Fibroblast of lung (primary cell): ENCODE measurements around the gene DIS3L2. TPM values are rescaled to one million over a fixed set of nuclear protein-coding genes. Genes with fewer than 3 reads are reported as not detected.

Experiments
- DNase-seq, 2 donors: peaks; one replicate each; pipeline versions ENCODE4 v3.0.0 to v3.0.0-alpha.2; 2010; ENCODE audit warnings: low read depth in 2 of 2
- H2AFZ ChIP-seq: 2 replicates; pipeline ENCODE4 v1.5.1; 2012; ENCODE audit warnings: low read length, control low read depth, inconsistent platforms
- H3K27ac ChIP-seq: 2 replicates; pipeline ENCODE4 v1.5.1; 2011; ENCODE audit warnings: low read length, control low read depth; ENCODE audit not compliant: insufficient read depth
- H3K27me3 ChIP-seq: 2 replicates; pipeline ENCODE4 v1.5.1; 2011; ENCODE audit warnings: mild to moderate bottlenecking, low read length; ENCODE audit not compliant: control insufficient read depth, insufficient read depth
- H3K36me3 ChIP-seq: 2 replicates; pipeline ENCODE4 v1.5.1; 2011; ENCODE audit warnings: low read length; ENCODE audit not compliant: control insufficient read depth, insufficient read depth
- H3K4me1 ChIP-seq: 2 replicates; pipeline ENCODE4 v1.5.1; 2011; ENCODE audit warnings: low read length; ENCODE audit not compliant: control insufficient read depth, insufficient read depth; ENCODE audit errors: extremely low read depth
- H3K4me2 ChIP-seq: 2 replicates; pipeline ENCODE4 v1.5.1; 2011; ENCODE audit warnings: low read length, control low read depth; ENCODE audit not compliant: insufficient read depth; ENCODE audit errors: extremely low read depth
- H3K4me3 ChIP-seq, 4 experiments: fragments of 200-600 bp in 1 of 4; sonication (generic) in 1 of 4; replicated peaks in 1 of 4; 2 replicates each; pipeline ENCODE4 v1.5.1; 2011 to 2016; ENCODE audit warnings: low read length in 4 of 4, low read depth in 3 of 4, mild to moderate bottlenecking in 3 of 4, control low read depth in 2 of 4, inconsistent platforms in 1 of 4, mixed read lengths in 1 of 4; ENCODE audit not compliant: insufficient read depth in 1 of 4; ENCODE audit errors: control extremely low read depth in 1 of 4
- H3K79me2 ChIP-seq: 2 replicates; pipeline ENCODE4 v1.5.1; 2012; ENCODE audit warnings: mild to moderate bottlenecking, low read length, inconsistent platforms; ENCODE audit not compliant: control insufficient read depth, insufficient read depth
- H3K9ac ChIP-seq: 2 replicates; pipeline ENCODE4 v1.5.1; 2011; ENCODE audit warnings: mild to moderate bottlenecking, low read length, control low read depth; ENCODE audit not compliant: insufficient read depth
- H3K9me3 ChIP-seq: 2 replicates; pipeline ENCODE4 v1.5.1; 2012; ENCODE audit warnings: low read depth, low read length; ENCODE audit not compliant: control insufficient read depth, insufficient read depth
- H4K20me1 ChIP-seq: 2 replicates; pipeline ENCODE4 v1.5.1; 2011; ENCODE audit warnings: low read length; ENCODE audit not compliant: control insufficient read depth, insufficient read depth; ENCODE audit errors: extremely low read depth
- EZH2 ChIP-seq: IDR thresholded peaks from 2 replicates; pipeline ENCODE4 v1.5.1; 2012; ENCODE audit warnings: low read length, control low read depth, mild to moderate bottlenecking; ENCODE audit errors: missing control alignments
- polyA plus RNA-seq, 2 donors: library from polyadenylated mRNA; depleted of rRNA in 1 of 2; stranded (reverse) in 1 of 2; unstranded in 1 of 2; fragments of >200 nt; gene quantifications; 2 replicates each; pipeline ENCODE4 v1.2.1, GENCODE V29; 2011 to 2012; ENCODE audit warnings: missing spikeins in 1 of 2
- total RNA-seq: library from RNA; depleted of rRNA; stranded (reverse); fragments of >200 nt; gene quantifications from 2 replicates; pipeline ENCODE4 v1.2.1, GENCODE V29; 2014
- TF ChIP-seq, protein P1 (sequence below), 2 donors: IDR thresholded peaks in 1 of 2; conservative IDR thresholded peaks in 1 of 2; 1 replicate in 1 of 2; 2 replicates in 1 of 2; pipeline ENCODE4 v1.5.1; 2011 to 2012; ENCODE audit warnings: low read length in 2 of 2, control low read depth in 1 of 2, inconsistent platforms in 1 of 2, low read depth in 1 of 2, mild to moderate bottlenecking in 1 of 2

Gene DIS3L2
- total and polyA plus RNA-seq, 2 donors (not counting 1 experiment from before 2014, with no cell fraction given) = 5.2 to 15.2 TPM

DNA sequence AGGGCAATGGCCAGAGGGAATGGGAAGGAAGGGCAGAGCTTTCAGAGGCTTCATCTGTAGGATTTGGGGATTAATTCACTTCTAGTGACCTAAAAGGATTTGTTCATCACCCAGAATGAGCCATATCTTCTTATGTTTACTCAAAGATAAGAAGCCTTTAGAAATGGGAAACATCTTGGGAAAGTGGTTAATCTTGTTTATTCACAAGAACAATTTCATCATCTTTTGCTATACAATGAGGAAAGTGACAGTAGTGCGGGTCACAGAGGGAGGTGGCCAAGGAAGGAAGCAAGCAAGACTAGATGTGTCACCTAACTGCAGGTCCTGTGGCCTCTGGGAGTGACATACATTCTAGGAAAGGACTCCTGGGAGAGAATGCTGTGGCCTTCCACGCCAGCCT, 276.6 kb downstream of the DIS3L2 start:
- H3K36me3 ChIP-seq = no peaks in the 10 kb centered on the region
- no peaks in the 10 kb centered on the region for H3K4me1 ChIP-seq
- no peak overlapping the region for H3K9ac ChIP-seq
- peak in 1 of 2 donors; percentile 33 for DNase-seq
- no peaks in the 10 kb centered on the region for H3K27me3 ChIP-seq
- TF ChIP-seq, protein P1, sequence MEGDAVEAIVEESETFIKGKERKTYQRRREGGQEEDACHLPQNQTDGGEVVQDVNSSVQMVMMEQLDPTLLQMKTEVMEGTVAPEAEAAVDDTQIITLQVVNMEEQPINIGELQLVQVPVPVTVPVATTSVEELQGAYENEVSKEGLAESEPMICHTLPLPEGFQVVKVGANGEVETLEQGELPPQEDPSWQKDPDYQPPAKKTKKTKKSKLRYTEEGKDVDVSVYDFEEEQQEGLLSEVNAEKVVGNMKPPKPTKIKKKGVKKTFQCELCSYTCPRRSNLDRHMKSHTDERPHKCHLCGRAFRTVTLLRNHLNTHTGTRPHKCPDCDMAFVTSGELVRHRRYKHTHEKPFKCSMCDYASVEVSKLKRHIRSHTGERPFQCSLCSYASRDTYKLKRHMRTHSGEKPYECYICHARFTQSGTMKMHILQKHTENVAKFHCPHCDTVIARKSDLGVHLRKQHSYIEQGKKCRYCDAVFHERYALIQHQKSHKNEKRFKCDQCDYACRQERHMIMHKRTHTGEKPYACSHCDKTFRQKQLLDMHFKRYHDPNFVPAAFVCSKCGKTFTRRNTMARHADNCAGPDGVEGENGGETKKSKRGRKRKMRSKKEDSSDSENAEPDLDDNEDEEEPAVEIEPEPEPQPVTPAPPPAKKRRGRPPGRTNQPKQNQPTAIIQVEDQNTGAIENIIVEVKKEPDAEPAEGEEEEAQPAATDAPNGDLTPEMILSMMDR (conservative IDR thresholded peaks at IDR 0.05 in 1 of 2, IDR thresholded peaks at IDR 0.05 in 1 of 2; ENCODE audit: low read depth in 1 of 2, low read length in 2 of 2) = no peak
- TF ChIP-seq EZH2 = no peak
- H3K79me2 ChIP-seq = no peaks in the 10 kb centered on the region
- no peak overlapping the region for H3K27ac ChIP-seq
- H4K20me1 ChIP-seq = no peaks in the 10 kb centered on the region
- H3K4me2 ChIP-seq = no peak overlapping the region
- H3K9me3 ChIP-seq = no peaks in the 10 kb centered on the region
- no peak overlapping the region for H2AFZ ChIP-seq
- no peak overlapping the region for H3K4me3 ChIP-seq

DNA sequence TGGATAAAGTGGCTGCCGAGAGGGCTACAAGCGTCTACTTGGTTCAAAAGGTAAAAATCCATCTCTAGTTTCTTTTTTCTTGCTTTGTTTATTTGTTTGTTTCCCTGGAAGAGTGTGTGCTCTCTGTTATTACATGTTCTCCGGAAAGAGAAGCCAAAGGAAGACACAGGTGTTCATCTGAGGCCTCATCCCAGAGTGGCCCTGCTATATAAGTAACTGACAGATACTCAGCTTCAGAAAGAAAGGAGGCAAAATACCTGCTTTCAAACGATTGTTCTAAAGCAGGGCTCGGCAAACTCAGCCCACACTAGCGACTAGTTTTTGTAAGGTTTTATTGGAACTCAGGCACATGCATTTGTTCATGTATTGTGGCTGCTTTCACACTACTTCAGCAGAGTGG, 277.1 kb downstream of the DIS3L2 start:
- no peaks in the 10 kb centered on the region for H3K27me3 ChIP-seq
- H2AFZ ChIP-seq = no peak overlapping the region
- no peak overlapping the region for H3K4me2 ChIP-seq
- H3K4me1 ChIP-seq = no peaks in the 10 kb centered on the region
- no peak overlapping the region for H3K4me3 ChIP-seq
- DNase-seq = no peak
- TF ChIP-seq, protein P1 (conservative IDR thresholded peaks at IDR 0.05 in 1 of 2, IDR thresholded peaks at IDR 0.05 in 1 of 2; ENCODE audit: low read depth in 1 of 2, low read length in 2 of 2) = no peak
- TF ChIP-seq EZH2 = no peak
- no peak overlapping the region for H3K9ac ChIP-seq
- H4K20me1 ChIP-seq = no peaks in the 10 kb centered on the region
- H3K27ac ChIP-seq = no peak overlapping the region
- no peaks in the 10 kb centered on the region for H3K79me2 ChIP-seq
- no peaks in the 10 kb centered on the region for H3K36me3 ChIP-seq
- no peaks in the 10 kb centered on the region for H3K9me3 ChIP-seq

DNA sequence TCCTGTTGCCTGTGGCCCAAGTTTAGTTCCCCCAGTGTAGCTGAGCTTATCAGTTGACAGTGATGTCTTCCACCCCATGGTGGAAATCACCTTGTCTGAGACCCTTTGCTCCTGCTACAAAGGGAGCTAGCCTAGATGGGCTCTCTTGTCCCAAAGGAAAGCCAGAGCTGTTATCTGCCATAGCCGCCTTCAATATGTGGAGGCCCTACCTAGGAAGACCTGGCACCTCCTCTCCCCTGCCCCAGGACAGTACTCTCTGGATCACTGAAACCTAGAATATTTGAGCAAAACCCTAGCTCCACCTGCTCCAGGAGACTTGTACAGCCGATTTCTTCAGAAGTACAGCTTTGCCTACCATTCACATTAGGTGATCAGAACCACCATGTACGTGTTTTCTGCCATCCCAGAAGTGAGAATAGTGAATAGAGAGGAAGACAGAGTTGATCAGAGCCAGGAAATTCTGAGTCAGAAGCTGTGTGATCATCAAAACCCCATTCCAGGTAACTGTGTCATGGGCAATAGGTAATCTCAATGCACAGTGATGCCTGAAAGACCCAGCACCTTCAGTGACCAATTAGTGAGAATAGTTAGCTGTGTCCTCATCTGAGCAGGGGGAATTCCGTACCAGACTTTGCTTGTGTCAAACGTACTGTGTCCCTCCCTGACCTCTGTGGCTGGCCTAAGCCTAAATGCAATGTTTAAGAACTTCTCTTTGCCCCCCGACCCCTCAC, 278.6 kb downstream of the DIS3L2 start:
- no peaks in the 10 kb centered on the region for H4K20me1 ChIP-seq
- no peaks in the 10 kb centered on the region for H3K79me2 ChIP-seq
- no peak overlapping the region for H3K27ac ChIP-seq
- no peaks in the 10 kb centered on the region for H3K4me1 ChIP-seq
- H3K4me2 ChIP-seq = no peak overlapping the region
- no peak overlapping the region for H3K9ac ChIP-seq
- H2AFZ ChIP-seq = no peak overlapping the region
- H3K4me3 ChIP-seq = no peak overlapping the region
- peak in 1 of 2 donors; percentile 36 for DNase-seq
- H3K9me3 ChIP-seq = no peaks in the 10 kb centered on the region
- H3K36me3 ChIP-seq = no peaks in the 10 kb centered on the region
- no peaks in the 10 kb centered on the region for H3K27me3 ChIP-seq
- no peak for TF ChIP-seq EZH2
- TF ChIP-seq, protein P1 (conservative IDR thresholded peaks at IDR 0.05 in 1 of 2, IDR thresholded peaks at IDR 0.05 in 1 of 2; ENCODE audit: low read depth in 1 of 2, low read length in 2 of 2) = no peak
